ENCODE results near the gene GADL1. TPM values are rescaled to one million over a fixed set of nuclear protein-coding genes. Genes with fewer than 3 reads are reported as not detected.

Gene GADL1
- polyA plus RNA-seq, 1 donor from 2014 or later = not detected

DNA sequence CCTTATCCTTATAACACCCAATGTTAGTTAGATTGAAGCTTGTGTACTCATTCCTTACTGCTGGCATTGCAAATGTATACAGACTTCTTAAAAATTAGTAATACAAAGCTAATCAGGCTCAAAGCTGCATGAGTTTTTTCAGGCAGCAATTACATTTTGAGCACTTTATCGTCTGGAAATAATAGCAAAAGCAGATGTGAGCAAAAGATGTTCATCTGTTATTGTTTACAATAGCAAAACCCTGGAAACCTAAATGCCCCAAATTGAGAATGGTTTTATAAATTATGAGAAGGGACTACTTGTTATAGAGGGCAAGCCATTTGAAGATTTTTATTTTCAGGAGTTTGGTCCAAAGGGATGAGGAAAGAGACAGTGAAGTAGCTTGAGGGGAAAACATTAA is 126.4 kb downstream of the GADL1 start:
- Mint-ChIP-seq H3K27ac (no peak overlapping the region), H3K4me1 (peaks cover 0 to 2% (median 0%) of the 10 kb centered on the region in 3 donors), H3K27me3 (peaks cover 13% of the 10 kb centered on the region), H3K36me3 (no peaks in the 10 kb centered on the region), H3K9me3 (no peaks in the 10 kb centered on the region), H3K4me3 (no peak overlapping the region)

DNA sequence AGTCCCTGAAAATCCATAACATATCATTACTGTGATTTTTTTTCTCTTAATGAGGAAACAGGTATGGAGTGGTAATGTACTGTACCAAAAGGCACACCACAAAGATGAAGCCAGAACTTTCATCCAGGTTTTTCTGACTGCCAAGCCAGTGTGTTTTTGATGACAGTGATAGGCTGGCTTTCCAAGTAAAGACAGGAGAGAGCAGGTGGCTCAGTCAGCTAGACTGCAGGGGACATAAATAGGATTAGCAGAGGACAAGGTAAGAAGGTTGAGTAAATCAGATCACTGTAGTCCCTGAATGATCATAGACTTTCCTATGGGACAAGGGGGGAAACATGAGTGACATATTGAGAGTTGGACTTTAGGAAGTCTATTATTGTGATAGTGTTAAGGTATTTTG is 127.9 kb downstream of the GADL1 start:
- Mint-ChIP-seq H3K27me3 (peaks cover 9% of the 10 kb centered on the region), H3K36me3 (no peaks in the 10 kb centered on the region), H3K27ac (no peak overlapping the region), H3K9me3 (no peaks in the 10 kb centered on the region), H3K4me3 (no peak overlapping the region), H3K4me1 (peaks cover 0 to 2% (median 0%) of the 10 kb centered on the region in 3 donors)

DNA sequence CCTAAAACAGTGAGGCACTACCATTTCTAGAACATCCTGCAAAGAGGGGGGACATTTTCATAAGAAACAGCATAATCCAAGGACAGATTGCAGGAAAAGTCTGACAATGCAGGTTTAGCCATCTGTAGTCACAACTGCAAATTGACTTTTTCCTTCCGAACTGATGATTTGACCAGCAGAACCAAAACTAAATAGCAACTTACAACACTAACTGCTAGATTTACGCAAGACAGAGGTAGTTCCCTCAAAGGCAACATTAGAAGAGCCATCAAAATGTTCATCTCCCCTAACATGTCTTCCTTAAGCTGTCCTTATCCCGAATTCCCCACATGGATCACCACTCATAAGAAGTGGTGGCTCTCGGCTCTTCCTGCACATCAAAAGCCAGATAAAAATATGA is 129.6 kb downstream of the GADL1 start:
- Mint-ChIP-seq H3K36me3 (no peaks in the 10 kb centered on the region), H3K4me1 (peaks cover 0 to 2% (median 0%) of the 10 kb centered on the region in 3 donors), H3K4me3 (no peak overlapping the region), H3K27me3 (peaks cover 11% of the 10 kb centered on the region), H3K9me3 (no peaks in the 10 kb centered on the region), H3K27ac (no peak overlapping the region)

DNA sequence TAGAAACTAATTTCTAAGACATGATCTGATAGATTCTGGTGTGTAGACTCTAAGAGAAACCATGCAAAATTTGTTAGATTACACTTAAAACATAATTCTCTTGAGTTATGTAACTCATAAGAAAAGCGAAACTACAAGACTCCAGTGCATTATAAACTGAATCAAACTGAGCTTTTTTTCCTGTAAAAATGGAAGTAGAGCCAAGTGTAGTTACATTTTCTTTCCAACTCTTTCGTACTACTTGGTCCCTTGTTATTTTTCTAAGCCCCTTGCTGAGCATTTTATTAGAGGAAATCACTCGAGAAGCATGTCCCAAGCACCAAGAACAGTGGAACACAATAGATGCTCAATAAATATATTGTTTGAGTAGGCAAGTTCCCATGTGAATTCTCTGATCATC is 130.2 kb downstream of the GADL1 start:
- peaks cover 10% of the 10 kb centered on the region for H3K27me3 Mint-ChIP-seq
- peaks cover 0 to 2% (median 0%) of the 10 kb centered on the region in 3 donors for H3K4me1 Mint-ChIP-seq
- no peak overlapping the region for H3K4me3 Mint-ChIP-seq
- no peaks in the 10 kb centered on the region for H3K36me3 Mint-ChIP-seq
- no peak overlapping the region for H3K27ac Mint-ChIP-seq
- no peaks in the 10 kb centered on the region for H3K9me3 Mint-ChIP-seq

- Mint-ChIP-seq H3K9me3 (no peaks in the 10 kb centered on the region), H3K4me1 (no peaks in the 10 kb centered on the region), H3K4me3 (no peak overlapping the region), H3K36me3 (no peaks in the 10 kb centered on the region), H3K27ac (no peak overlapping the region), H3K27me3 (peaks cover 9% of the 10 kb centered on the region)
These were observed 133.1 kb downstream of the GADL1 start for GRCh38 chr3:30761374-30761773.

DNA sequence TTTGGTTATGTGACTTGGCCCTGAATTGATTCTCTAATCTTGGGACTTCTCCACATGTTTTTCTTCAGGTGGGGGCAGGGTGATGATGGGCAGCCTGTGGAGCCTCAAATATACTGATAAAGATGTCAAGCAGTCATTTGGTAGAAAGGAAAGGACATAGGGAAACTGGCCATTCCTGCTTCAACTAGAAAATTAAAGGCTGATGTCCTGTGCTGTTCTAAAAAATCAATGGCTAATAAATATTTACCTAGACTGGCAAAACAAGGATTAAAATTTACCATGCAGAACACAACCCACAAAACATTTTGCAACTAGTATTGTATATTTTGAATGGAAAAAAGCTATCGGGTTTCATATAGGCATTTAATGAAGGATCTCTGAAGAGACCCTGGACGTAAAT is 133.7 kb downstream of the GADL1 start:
- Mint-ChIP-seq H3K36me3 (no peaks in the 10 kb centered on the region), H3K9me3 (no peaks in the 10 kb centered on the region), H3K27me3 (peaks cover 9% of the 10 kb centered on the region), H3K27ac (no peak overlapping the region), H3K4me3 (no peak overlapping the region), H3K4me1 (no peaks in the 10 kb centered on the region)

GRCh38 chr3:30760040-30760695 is 134.3 kb downstream of the GADL1 start:
- Mint-ChIP-seq H3K27me3 (peaks cover 9% of the 10 kb centered on the region), H3K9me3 (no peaks in the 10 kb centered on the region), H3K4me3 (no peak overlapping the region), H3K27ac (no peak overlapping the region), H3K36me3 (no peaks in the 10 kb centered on the region), H3K4me1 (no peaks in the 10 kb centered on the region)

- Mint-ChIP-seq H3K4me1 (peaks cover 1 to 9% (median 6%) of the 10 kb centered on the region in 3 donors), H3K9me3 (no peaks in the 10 kb centered on the region), H3K27ac (no peak overlapping the region), H3K27me3 (peaks cover 12% of the 10 kb centered on the region), H3K4me3 (no peak overlapping the region), H3K36me3 (no peaks in the 10 kb centered on the region)
These were observed 138.2 kb downstream of the GADL1 start for GRCh38 chr3:30756218-30756617.

DNA sequence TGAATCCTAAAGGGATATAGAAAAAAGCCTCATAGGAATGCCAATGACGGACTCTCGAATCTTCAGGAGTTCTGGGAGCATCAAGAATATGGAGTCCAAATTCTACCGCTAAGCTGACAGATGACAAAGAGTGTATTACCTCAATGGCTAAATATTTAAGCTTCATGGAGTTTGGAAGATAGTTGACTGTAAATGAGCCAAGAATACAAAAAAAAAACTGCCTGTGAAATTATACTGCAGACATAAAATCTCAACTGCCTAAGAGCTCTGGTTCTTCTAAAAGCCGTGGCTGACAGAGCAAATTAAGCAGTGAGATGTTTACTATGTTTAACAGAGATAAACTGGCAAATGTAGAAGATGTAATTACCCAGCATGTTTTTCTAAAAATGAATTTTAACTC is 140.0 kb downstream of the GADL1 start:
- Mint-ChIP-seq H3K27me3 (peaks cover 7% of the 10 kb centered on the region), H3K9me3 (peaks cover 0 to 1% (median 0%) of the 10 kb centered on the region in 3 donors), H3K4me3 (no peak overlapping the region), H3K4me1 (peaks cover 1 to 9% (median 7%) of the 10 kb centered on the region in 3 donors), H3K27ac (no peak overlapping the region), H3K36me3 (no peaks in the 10 kb centered on the region)

- peaks cover 0 to 1% (median 0%) of the 10 kb centered on the region in 3 donors for H3K9me3 Mint-ChIP-seq
- H3K4me3 Mint-ChIP-seq = no peak overlapping the region
- no peaks in the 10 kb centered on the region for H3K36me3 Mint-ChIP-seq
- H3K27me3 Mint-ChIP-seq = peaks cover 7% of the 10 kb centered on the region
- no peak overlapping the region for H3K27ac Mint-ChIP-seq
- peaks cover 1 to 9% (median 7%) of the 10 kb centered on the region in 3 donors for H3K4me1 Mint-ChIP-seq
These were observed 140.7 kb downstream of the GADL1 start for GRCh38 chr3:30753766-30754165.

- H3K4me3 Mint-ChIP-seq = no peak overlapping the region
- peaks cover 1 to 9% (median 7%) of the 10 kb centered on the region in 3 donors for H3K4me1 Mint-ChIP-seq
- H3K27me3 Mint-ChIP-seq = peaks cover 6% of the 10 kb centered on the region
- no peaks in the 10 kb centered on the region for H3K36me3 Mint-ChIP-seq
- H3K27ac Mint-ChIP-seq = no peak overlapping the region
- H3K9me3 Mint-ChIP-seq = peaks cover 0 to 1% (median 0%) of the 10 kb centered on the region in 3 donors
These were observed 141.5 kb downstream of the GADL1 start for GRCh38 chr3:30752970-30753369.

- peaks cover 0 to 1% (median 0%) of the 10 kb centered on the region in 3 donors for H3K9me3 Mint-ChIP-seq
- no peaks in the 10 kb centered on the region for H3K36me3 Mint-ChIP-seq
- peaks cover 1 to 9% (median 7%) of the 10 kb centered on the region in 3 donors for H3K4me1 Mint-ChIP-seq
- no peak overlapping the region for H3K4me3 Mint-ChIP-seq
- no peak overlapping the region for H3K27ac Mint-ChIP-seq
- peaks cover 3% of the 10 kb centered on the region for H3K27me3 Mint-ChIP-seq
These were observed 142.0 kb downstream of the GADL1 start for GRCh38 chr3:30752491-30752890.

GRCh38 chr3:30751610-30752299 is 142.7 kb downstream of the GADL1 start:
- no peaks in the 10 kb centered on the region for H3K36me3 Mint-ChIP-seq
- peaks cover 0 to 1% (median 0%) of the 10 kb centered on the region in 3 donors for H3K9me3 Mint-ChIP-seq
- H3K4me3 Mint-ChIP-seq = no peak overlapping the region
- H3K4me1 Mint-ChIP-seq = peaks cover 1 to 9% (median 7%) of the 10 kb centered on the region in 3 donors
- no peak overlapping the region for H3K27ac Mint-ChIP-seq
- peaks cover 3% of the 10 kb centered on the region for H3K27me3 Mint-ChIP-seq

DNA sequence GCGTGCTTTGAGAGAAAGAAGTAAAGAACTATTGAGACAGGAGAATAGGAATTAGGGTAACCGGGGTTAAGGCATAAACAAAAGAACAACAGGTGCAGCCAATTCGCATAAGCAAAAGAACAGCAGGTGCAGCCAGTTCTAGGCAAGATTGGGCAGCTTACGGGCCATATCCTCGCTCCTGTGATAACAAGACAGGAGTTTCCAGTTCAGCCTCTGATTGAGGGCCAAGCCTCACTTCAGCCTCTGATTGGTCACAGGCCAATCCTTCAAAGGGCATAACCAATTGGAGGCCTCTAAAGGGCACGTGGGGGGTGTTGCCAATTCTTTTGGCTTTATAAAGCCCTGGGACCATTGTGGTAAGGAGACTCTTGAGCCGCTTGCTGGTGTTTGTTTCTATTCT is 143.5 kb downstream of the GADL1 start:
- peaks cover 1 to 9% (median 7%) of the 10 kb centered on the region in 3 donors for H3K4me1 Mint-ChIP-seq
- peak overlapping the region in 1 of 4 donors; percentile 16 for H3K4me3 Mint-ChIP-seq
- no peak overlapping the region for H3K27ac Mint-ChIP-seq
- H3K27me3 Mint-ChIP-seq = peaks cover 3% of the 10 kb centered on the region
- H3K9me3 Mint-ChIP-seq = peaks cover 0 to 1% (median 0%) of the 10 kb centered on the region in 3 donors
- no peaks in the 10 kb centered on the region for H3K36me3 Mint-ChIP-seq

DNA sequence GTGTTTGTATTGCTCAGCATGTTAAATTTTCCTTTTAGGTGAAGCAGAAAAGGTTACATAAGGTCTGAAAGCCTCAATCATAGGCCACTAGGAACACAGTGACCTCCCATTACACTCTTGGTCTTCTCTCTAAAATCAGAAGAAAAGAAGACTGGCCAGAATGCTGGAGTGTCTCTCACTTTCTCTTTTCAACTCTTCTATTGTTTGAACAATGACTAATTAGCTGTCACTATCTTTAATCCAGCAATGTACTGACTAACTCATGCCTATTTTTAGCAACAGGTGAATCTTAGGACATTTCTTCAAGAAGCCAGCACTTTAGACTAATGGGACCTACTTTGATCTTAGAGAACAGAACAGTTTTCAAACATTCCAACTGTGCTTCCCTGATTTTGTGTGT is 145.2 kb downstream of the GADL1 start:
- H3K27me3 Mint-ChIP-seq = peaks cover 3% of the 10 kb centered on the region
- H3K4me1 Mint-ChIP-seq = peaks cover 1 to 9% (median 7%) of the 10 kb centered on the region in 3 donors
- H3K36me3 Mint-ChIP-seq = no peaks in the 10 kb centered on the region
- no peak overlapping the region for H3K27ac Mint-ChIP-seq
- no peak overlapping the region for H3K4me3 Mint-ChIP-seq
- peaks cover 0 to 1% (median 0%) of the 10 kb centered on the region in 3 donors for H3K9me3 Mint-ChIP-seq
